Ovary (tissue), 9 donors: ENCODE results near the gene ROCK1. TPM values are rescaled to one million over a fixed set of nuclear protein-coding genes. Genes with fewer than 3 reads are reported as not detected.

Experiments
- DNase-seq, 5 donors: peaks; one replicate each; pipeline ENCODE4 v3.0.0-alpha.2; 2019 to 2020
- H3K27ac ChIP-seq, 2 donors: fragments of 200-600 bp; one replicate each; pipeline versions ENCODE4 v1.5.1 to v1.8.0; 2019 to 2022
- H3K27me3 ChIP-seq: fragments of 200-600 bp; one replicate; pipeline ENCODE4 v1.8.0; 2022
- H3K36me3 ChIP-seq: fragments of 200-600 bp; sonication (generic); one replicate; pipeline ENCODE4 v1.5.1; 2019
- H3K4me1 ChIP-seq: one replicate; pipeline ENCODE4 v1.8.1; 2013; ENCODE audit warnings: mild to moderate bottlenecking, moderate library complexity; ENCODE audit not compliant: insufficient read depth
- H3K4me3 ChIP-seq: fragments of 200-600 bp; sonication (generic); one replicate; pipeline ENCODE4 v1.5.1; 2017
- H3K9me3 ChIP-seq, 2 donors: fragments of 200-600 bp in 1 of 2; sonication (generic) in 1 of 2; one replicate each; pipeline versions ENCODE4 v1.5.1 to v1.8.1; 2013 to 2019; ENCODE audit warnings: mild to moderate bottlenecking in 1 of 2, moderate library complexity in 1 of 2
- CTCF ChIP-seq, 3 donors: fragments of 450-650 bp in 2 of 3; fragments of 200-600 bp in 1 of 3; IDR thresholded peaks; one replicate each; pipeline versions ENCODE4 v1.5.1 to v1.8.0; 2016 to 2022; ENCODE audit warnings: antibody characterized with exemption in 3 of 3, mild to moderate bottlenecking in 1 of 3
- EP300 ChIP-seq: sonication (generic); formaldehyde crosslinking; IDR thresholded peaks from one replicate; pipeline ENCODE4 v1.6.1; 2017; ENCODE audit warnings: antibody characterized with exemption
- POLR2A ChIP-seq: fragments of 450-650 bp; IDR thresholded peaks from one replicate; pipeline ENCODE4 v1.6.1; 2017; ENCODE audit warnings: antibody characterized with exemption, mild to moderate bottlenecking, moderate library complexity
- WGBS, 3 donors: extraction: QIAGEN DNeasy Blood & Tissue Kit in 1 of 3; methylation state at CpG; one replicate each; pipeline versions ENCODE4 v1.1.5 to v1.1.7; 2013 to 2017; 5-methylcytosine and 5-hydroxymethylcytosine counted together
- intact Hi-C, 4 donors: fragments of 100-400 bp; cut with DNase I; formaldehyde crosslinking; loops; one replicate each; pipeline versions ENCODE4 v1.11.0 to v1.15.1; 2022 to 2023
- polyA plus RNA-seq, 2 donors: library from polyadenylated mRNA; stranded (reverse); fragments of 200-250 nt in 1 of 2; fragments of 350-450 nt in 1 of 2; fragmentation: Illumina TruSeq in 1 of 2; extraction: RNeasy Lipid Tissue Mini Kit (QIAGEN cat#74804) in 1 of 2; gene quantifications; one replicate each; pipeline ENCODE4 v1.2.3, GENCODE V29; 2013 to 2014
- total RNA-seq, 7 donors: library from RNA; depleted of rRNA in 2 of 7; stranded (reverse); fragments of >200 nt in 2 of 7; fragmentation: NEBNext Ultra II Directional in 3 of 7; extraction: Animal tissue kit (Norgen Biotek cat#: 25700) in 3 of 7; gene quantifications; one replicate each; pipeline versions ENCODE4 v1.1.0 to v1.2.4, GENCODE V29; 2016 to 2023
- donor health status: DM: no; HTN: no; CAD: no; lungs with moderate emphysema.
- donor health status: DM: no; HTN: no; CAD: no.
- donor health status: Bipolar disorder and iron deficiency.
- donor health status: DM: yes; HTN: yes; CAD: no.
- donor health status: DM: no; HTN: no; CAD: no.
- donor health status: DM: yes; HTN: yes; CAD: no.

Gene ROCK1
- total and polyA plus RNA-seq, 9 donors: 18.3 to 47.7 (median 43.0) TPM

GRCh38 chr18:21131698-21132227, 20.1 kb upstream of the ROCK1 start:
- no peak overlapping the region for H3K27ac ChIP-seq
- TF ChIP-seq CTCF (IDR thresholded peaks at IDR 0.05) (no peak), EP300 (no peak), POLR2A (no peak)
- no peak overlapping the region for H3K4me3 ChIP-seq
- intact Hi-C loops: no loop called here
- DNase-seq: no peak
- no peaks in the 10 kb centered on the region for H3K36me3 ChIP-seq
- no peaks in the 10 kb centered on the region for H3K27me3 ChIP-seq
- WGBS, 3 donors: 91 to 98% (median 92%) methylated on average over 10 of the region's 10 CpGs
- H3K4me1 ChIP-seq: no peaks in the 10 kb centered on the region
- no peaks in the 10 kb centered on the region for H3K9me3 ChIP-seq

- TF ChIP-seq CTCF (IDR thresholded peaks at IDR 0.05) (no peak), EP300 (no peak), POLR2A (no peak)
- Histone ChIP-seq H3K27me3 (no peaks in the 10 kb centered on the region), H3K4me1 (no peaks in the 10 kb centered on the region), H3K4me3 (no peak overlapping the region), H3K9me3 (no peaks in the 10 kb centered on the region), H3K36me3 (no peaks in the 10 kb centered on the region), H3K27ac (no peak overlapping the region)
- WGBS, 3 donors: 35 to 37% (median 37%) methylated on average over 4 of the region's 4 CpGs
- intact Hi-C loops: no loop called here
- no peak for DNase-seq
Measured at GRCh38 chr18:21129566-21130216, 18.1 kb upstream of the ROCK1 start.

- 88 to 93% (median 91%) methylated on average over 5 of the region's 5 CpGs for WGBS, 3 donors
- H3K9me3 ChIP-seq: no peaks in the 10 kb centered on the region
- intact Hi-C loops: no loop called here
Measured at GRCh38 chr18:21123290-21123926, 11.8 kb upstream of the ROCK1 start.

GRCh38 chr18:21118806-21119205, 7.2 kb upstream of the ROCK1 start:
- DNase-seq: no peak
- TF ChIP-seq POLR2A (no peak), CTCF (IDR thresholded peaks at IDR 0.05) (no peak), EP300 (no peak)
- no peaks in the 10 kb centered on the region for H3K27me3 ChIP-seq
- intact Hi-C loops: loop anchor here in 1 of 4 donors (10.0 kb wide), 1 partner anchor 134 kb away; no protein-coding TSS in a partner anchor
- H3K9me3 ChIP-seq: no peaks in the 10 kb centered on the region
- H3K36me3 ChIP-seq: no peaks in the 10 kb centered on the region
- H3K4me3 ChIP-seq: no peak overlapping the region
- peaks cover 4% of the 10 kb centered on the region for H3K4me1 ChIP-seq
- H3K27ac ChIP-seq: no peak overlapping the region

More at GRCh38 chr18:21123290-21123926, 11.8 kb upstream of the ROCK1 start:
- no peak overlapping the region for H3K27ac ChIP-seq
- DNase-seq: no peak
- no peaks in the 10 kb centered on the region for H3K36me3 ChIP-seq
- no peaks in the 10 kb centered on the region for H3K4me1 ChIP-seq
- no peaks in the 10 kb centered on the region for H3K27me3 ChIP-seq
- H3K4me3 ChIP-seq: no peak overlapping the region
- TF ChIP-seq EP300: no peak
- no peak for TF ChIP-seq POLR2A
- no peak for TF ChIP-seq CTCF (IDR thresholded peaks at IDR 0.05)
